GM19452 (cell line): ENCODE data around the gene THUMPD3.

Experiments used
- ATAC-seq: cut with Tn5 transposase; IDR thresholded peaks from one replicate; pipeline ENCODE4 v1.9.1; 2021; ENCODE audit not compliant: unreplicated experiment

THUMPD3 gene

DNA sequence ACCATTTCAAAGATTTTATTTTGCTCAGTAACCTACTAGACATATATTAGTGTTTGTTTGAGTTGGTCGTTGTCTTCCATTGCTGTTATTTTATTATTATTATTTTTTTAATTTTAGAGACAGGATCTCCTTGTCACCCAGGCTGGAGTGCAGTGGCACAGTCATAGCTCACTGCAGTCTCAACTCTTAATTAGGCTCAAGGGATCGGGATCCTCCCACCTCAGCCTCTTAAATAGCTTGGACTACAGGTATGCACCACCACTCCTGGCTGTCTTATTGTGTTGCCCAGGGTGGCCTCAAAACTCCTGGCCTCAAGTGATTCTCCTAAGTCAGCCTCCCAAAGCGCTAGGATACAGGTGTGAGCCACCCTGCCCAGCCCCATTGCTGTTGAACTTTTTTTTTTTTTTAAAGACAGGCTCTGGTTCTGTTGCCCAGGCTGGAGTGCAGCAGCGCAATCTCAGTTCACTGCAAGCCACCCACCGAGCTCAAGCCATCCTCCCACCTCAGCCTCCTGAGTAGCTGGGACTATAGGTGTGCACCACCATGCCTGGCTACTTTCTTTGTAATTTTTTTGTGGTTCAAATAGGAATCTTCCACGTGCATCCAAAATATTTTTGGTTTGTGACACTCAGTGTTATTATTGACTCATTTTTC, 52.8 kb downstream of the THUMPD3 start:
- ATAC-seq: no peak

DNA sequence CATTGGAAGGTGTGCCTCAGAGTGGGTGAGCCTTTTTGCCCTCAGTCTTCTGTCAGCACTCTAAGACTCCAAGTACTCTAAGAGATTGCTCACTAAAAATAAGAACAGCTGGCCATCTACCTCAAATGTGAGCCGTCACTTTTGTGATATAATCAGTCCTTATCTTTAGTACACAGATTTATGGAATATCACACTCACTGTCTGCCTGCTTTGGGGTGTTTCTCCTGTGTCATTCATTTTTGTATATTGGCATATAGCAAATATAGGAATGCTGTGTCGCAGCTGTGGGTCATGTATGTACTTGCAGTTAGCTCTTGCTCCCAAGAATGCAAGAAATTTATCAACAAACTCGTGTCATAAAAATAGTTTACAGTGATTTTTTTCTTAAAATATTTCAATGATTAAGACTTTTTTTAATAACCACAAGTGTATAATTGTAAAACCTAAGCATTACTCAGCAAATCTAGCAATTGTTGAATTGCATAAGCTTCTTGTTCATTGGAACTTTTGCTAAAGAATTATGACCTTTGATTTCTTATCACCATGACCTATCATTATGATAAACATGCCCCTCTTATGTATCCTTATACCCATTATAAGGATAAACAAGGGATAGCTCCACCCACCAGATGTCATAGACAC, 53.4 kb downstream of the THUMPD3 start:
- ATAC-seq: no peak

DNA sequence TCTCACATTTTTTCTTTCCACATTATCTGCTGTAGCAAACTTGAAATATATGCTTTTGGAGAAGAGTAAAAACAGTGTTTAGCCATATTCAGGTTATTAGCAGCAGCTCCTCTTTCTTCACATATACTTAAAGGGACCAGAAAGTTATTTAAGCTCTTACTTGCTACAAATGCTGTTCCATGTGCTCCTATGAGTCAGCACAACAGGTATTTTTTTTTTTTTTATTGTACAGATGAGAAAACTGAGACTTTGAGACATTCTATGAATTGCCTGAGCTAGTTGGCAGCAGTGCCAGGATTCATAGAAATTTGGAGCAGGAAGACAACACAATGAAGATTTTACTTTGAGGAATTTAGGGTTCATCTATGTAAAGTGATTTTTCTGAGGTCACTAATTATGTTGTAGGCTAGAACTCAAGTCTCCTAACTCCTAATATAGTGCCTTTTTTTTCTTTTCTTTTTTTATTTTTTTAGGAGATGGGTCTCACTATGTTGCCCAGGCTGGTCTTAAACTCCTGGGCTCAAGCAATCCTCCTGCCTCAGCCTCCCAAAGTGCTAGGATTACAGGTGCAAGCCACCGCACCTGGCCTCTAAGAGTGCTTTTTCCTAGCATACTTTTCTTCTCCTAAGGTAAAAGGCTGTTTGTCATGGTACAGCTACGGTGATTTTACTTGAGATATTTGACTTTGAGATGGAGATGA, 58.1 kb downstream of the THUMPD3 start:
- ATAC-seq: no peak

DNA sequence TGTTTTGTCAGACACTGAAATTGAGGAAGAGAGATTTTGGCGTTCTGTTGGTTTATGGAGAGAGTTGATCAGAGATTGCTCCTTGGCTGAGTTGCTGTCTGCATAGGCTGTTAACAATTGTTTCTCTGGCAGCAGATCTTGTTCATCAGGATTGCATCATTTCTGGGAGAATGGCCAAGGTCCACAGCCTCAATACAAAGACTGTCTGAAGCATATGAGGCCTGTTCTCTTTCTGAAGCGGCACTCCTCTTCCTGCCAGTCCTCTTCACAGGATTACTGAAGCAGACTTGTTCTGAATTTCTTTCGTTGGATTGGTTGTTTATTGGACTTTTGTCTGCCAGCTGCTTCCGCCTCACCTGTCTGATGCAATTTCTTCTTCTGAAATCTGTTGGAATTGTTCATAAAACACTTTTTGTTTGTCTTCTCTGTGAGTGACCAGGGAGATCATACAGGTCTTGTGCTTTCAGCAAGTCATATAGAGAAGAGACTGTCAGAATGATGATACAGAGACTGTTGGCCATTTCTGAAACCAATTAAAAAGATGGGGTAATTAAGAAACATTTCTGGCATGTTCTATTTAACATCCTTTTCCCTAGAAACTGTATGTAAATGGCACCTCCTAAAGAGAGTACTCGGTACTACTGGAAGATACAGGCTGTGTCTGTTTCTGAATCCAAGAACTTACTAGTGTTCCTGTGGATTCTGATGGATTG, 60.0 kb downstream of the THUMPD3 start:
- ATAC-seq: no peak

DNA sequence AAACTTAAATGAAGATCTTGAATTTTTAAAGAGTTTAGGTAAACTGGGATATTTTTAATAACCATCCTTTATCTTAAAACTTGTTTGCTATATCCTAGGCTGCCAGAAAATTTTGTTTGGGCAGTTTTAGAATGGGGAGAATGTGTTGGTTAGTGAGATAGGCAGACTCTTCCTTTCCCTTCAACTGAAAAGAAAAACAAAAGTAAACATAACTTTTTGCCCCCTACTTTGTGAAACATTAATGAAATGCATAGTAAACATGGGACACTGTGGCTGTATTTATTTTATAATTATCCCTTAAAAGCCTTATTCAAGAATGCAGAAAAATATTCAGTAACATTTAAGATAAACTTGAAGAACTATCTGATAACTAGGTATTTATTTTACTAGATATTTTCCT, 65.6 kb downstream of the THUMPD3 start:
- no peak for ATAC-seq

DNA sequence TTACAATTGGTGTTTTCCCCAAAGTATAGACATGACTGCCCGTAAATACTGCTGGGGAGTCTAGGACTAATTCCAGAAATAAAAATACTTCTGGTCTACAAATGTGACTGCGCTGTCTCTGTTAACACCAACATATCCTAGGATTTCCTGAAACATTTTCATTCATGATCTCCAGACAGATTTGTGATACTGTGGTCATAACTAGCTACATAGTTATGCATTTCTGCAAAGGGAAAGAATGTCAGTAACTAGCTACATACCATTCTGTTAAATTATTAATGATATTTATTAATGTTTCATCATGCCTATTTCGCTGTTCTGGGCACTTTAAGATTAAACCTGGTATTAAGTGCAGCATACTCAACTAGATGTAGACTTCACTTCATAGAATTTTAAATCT, 67.9 kb downstream of the THUMPD3 start:
- ATAC-seq: no peak

DNA sequence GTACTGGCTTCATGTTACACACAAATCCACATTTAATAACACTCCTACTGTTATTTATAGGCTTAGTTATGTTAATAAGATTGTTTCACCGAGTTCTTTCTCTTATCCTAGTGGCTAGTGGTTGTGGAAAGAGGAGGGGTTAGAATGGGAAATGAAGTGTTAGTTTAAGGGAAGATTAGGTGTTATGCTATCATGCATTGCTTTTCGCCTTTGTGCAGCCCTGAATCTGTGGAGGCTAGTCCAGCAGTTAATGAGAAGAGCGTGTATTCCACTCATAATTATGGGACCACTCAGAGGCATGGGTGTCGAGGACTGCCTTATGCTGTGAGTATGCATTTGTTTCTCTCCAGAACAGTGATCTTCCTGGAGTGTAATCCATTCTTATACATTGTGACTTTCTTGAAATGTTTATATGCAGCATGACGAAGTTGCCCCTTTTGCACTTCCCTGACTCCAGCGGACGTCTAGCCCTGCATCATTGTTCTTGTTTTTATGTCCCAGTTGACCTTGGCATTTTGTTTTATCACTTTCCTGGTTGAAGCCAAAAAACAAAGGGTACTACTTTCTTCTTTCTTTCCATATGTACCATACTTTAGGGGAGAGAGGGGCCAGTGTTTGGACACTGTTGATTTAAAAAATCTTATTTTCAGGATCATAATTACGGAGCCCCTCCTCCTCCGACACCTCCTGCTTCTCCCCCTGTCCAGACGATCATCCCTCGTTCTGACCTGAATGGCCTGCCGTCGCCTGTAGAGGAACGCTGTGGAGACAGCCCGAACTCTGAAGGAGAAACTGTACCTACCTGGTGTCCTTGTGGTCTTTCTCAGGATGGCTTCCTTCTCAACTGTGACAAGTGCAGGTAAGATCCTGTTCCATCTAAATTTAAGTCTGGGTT, 71.0 kb downstream of the THUMPD3 start:
- no peak for ATAC-seq

DNA sequence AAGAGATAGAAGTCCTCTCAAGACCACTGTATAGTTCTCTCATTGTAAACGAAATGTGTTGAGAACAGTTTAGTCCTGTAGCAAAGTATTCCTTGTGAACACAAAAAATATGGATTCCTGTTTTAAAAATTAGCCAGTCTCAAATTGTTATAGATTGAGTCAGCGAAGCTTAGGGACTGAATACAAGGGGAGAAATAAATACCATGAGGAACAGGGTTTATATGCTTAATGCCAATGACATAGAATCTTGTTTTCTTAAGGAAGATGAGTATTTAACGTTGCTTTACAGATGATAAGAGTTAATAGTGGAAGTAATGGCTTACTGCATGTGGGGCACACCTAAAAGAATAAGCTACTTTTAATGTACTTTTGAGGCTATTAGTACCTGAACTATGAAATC, 72.5 kb downstream of the THUMPD3 start:
- ATAC-seq: no peak
